GM10266 (cell line): ENCODE results near the gene C22orf39.

Experiments used
- DNase-seq: peaks from one replicate; pipeline ENCODE4 v3.0.0; 2012; ENCODE audit errors: extremely low spot score
- TF ChIP-seq, protein P1 (sequence below): IDR thresholded peaks from 2 replicates; pipeline ENCODE4 v1.5.1; 2012; ENCODE audit warnings: mild to moderate bottlenecking, low read depth; ENCODE audit not compliant: control insufficient read depth, insufficient read depth; ENCODE audit errors: missing control alignments

Gene C22orf39

DNA sequence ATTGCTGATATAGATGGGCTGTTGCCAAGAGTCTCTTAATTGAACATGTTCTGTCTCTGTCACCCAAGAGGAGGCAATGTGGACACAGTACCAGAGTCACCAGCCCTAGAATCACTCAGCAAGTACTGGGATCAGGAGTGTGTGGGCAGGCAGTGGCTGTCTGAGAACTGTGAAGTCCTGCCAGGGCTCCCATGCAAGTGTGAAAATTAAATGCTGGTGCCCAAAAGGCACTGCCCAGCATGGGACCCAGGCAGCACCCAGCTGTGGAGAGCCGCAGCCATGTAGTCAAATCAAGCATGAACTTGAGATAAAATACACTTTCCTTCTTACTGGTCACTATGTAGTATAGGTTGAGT, 35.8 kb downstream of the C22orf39 start:
- DNase-seq: no peak
- TF ChIP-seq, protein P1, sequence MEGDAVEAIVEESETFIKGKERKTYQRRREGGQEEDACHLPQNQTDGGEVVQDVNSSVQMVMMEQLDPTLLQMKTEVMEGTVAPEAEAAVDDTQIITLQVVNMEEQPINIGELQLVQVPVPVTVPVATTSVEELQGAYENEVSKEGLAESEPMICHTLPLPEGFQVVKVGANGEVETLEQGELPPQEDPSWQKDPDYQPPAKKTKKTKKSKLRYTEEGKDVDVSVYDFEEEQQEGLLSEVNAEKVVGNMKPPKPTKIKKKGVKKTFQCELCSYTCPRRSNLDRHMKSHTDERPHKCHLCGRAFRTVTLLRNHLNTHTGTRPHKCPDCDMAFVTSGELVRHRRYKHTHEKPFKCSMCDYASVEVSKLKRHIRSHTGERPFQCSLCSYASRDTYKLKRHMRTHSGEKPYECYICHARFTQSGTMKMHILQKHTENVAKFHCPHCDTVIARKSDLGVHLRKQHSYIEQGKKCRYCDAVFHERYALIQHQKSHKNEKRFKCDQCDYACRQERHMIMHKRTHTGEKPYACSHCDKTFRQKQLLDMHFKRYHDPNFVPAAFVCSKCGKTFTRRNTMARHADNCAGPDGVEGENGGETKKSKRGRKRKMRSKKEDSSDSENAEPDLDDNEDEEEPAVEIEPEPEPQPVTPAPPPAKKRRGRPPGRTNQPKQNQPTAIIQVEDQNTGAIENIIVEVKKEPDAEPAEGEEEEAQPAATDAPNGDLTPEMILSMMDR: no peak

DNA sequence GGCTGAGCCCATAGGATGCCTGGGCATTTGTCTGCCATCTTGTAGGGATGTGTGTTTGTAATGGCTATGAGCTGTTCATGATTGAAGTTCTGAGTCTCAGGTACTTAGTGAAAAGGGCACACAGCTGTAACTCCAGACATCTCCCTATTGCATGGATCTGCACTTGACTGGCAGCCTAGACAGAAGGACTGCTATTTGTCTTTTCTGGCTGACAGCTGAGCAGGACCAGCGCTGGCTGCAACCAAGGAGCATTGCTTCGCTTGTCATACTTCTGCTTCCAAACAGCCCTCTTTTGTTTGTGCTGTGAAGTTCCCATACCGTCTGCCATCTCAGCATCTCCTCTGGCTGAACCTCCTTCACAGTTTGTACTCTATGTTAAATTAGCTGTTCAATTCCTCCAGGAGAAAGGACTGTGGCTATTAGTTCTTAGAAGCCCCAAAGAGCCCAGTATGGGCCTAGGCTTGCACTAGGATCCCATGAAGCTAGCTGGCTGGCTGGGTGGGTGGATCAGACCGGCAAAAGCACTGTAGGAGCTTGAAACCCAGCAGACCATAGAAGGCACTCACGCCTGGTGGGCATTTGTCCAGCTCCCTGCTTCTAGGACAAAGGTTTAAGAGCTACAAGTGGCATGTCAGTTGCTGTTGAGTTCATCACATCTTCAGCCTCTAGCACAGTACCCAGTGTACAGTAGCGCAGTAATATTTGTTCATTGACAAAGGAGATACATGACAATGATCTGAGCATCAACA, 36.4 kb downstream of the C22orf39 start:
- no peak for DNase-seq
- TF ChIP-seq, protein P1: no peak

DNA sequence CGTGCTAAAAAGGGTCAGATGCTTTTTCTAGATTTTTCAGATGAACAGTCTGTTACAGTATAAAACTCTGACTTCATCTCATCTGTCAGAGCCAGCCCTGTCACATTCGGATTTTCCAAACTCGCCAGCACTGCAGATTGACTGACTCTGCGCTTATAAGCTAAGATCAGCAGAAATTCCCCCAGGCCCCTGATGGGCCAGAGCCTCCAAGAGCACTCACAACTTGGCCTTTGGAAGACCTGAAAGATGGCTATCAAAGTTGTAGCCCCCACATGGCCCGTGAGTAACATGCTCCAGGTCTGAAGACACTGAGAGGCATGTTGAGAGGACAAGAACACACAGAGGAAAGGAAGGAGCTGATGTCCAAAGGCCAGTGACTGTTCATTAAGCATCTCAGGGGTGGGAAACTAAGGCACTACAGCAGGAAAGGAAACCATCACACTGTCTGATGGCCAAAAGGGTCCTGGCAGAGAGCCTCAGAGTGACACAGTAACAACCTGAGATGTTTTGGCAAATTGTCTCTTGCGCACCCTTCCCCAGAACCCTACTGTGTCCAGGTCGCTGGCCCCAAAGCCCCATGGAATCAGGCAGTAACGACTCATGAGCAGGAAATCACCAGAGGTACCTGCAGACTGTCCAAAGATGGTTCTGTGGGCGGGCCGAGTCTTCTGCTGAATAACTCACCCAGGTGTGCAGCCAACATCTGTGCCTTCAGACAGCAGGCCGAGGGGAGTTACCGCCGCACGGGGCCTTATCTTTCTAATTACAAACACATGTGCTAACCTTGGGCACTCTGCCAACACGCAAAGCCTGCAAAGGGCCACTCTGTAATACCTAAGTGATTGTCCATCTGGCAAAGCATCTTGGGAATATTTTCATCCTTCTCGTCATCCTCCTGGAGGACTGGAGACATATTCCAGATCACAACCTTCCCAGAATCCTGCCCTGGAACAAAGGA, 39.6 kb downstream of the C22orf39 start:
- TF ChIP-seq, protein P1: no peak
- no peak for DNase-seq

DNA sequence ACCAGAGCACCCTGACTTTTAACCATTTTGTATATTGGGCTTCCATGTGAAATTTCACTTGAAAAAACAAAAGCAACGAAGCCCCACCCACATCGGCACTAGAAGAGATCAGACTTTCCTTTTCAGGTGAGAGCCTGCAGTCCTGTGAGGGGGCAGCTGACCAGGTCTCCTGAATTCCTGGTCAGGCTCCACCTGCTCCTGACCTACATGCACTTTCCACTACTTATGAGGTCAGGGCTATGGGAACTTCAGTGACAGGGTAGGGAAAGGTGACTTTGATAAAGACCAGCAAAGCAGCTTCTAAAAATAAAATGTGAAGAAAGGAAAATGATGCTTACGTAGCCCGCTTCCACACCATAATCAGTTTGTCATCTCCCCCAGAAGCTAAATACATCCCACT, 40.7 kb downstream of the C22orf39 start:
- no peak for DNase-seq
- TF ChIP-seq, protein P1: no peak

DNA sequence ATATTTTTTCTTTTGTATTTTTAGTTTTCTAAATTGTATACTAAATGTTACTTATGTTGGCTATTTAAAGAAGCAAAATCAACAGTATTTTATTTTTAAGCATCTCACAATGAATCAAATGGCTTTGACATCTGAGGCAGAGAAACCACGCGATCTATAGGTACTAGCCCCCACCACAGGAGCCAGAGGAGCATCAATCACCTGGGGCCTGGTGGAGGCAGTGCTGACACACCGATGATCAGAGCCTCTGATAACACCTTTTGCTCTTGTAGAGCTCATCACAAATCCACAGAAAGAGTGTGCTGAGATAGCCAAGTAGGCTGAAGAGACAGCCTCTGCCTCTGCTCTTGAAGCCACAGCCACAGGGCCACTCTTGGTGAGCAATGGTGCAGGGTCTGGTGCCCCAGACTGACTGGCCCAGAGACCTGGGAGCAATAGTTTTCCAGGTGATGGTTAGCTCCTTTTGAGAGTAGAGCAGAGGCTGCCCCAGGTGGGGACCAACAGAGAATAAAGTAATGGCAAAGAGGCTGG, 41.2 kb downstream of the C22orf39 start:
- no peak for DNase-seq
- TF ChIP-seq, protein P1: no peak

DNA sequence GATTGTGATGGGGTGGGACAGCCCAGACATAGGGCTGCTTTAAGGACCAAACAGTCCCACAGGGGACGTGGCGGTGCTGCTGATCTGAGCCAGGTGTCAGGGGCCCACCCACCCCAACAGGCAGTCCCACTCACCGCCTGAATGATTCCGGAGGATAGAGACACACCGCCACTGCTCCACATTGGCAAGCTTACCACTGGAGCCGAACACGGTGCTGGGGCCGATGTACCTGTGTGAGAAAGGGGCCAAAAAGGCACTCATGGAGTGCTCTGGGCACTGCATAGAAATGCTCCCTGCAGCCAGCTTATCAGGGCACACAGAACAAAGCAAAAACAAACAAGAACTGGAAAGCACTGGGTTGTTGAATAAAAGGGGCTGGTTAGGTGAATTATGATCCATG, 41.9 kb downstream of the C22orf39 start:
- TF ChIP-seq, protein P1: no peak

More for the DNA sequence above, 41.9 kb downstream of the C22orf39 start:
- no peak for DNase-seq
